ENCODE data around the gene DNAJC1. TPM values are rescaled to one million over a fixed set of nuclear protein-coding genes. Genes with fewer than 3 reads are reported as not detected.
A peak's percentile ranks its signal among the peaks of the same experiment; 100 is the strongest.

Gene DNAJC1
- total and polyA plus RNA-seq, 4 experiments from 2014 or later = 13.0 to 22.0 (median 15.8) TPM

DNA sequence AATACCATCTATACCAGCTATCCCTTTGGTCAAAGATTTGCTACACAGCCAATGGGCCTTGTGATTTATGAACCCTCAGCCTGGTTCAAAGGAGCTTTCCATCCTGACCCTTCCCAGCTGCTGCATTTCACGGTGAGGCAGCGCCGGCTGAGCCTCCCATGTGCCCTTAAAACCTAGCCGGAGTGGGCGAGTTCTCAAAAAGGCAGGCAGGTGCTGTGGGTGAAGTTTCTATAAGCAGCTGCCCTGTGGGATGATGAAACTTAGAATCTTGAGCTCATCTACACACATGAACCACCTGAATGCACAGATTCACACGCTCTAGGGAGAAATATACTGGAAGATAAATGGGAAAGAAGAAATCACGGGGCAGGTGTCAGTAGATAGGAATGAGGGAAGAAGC is 244.8 kb downstream of the DNAJC1 start:
- no peaks in the 10 kb centered on the region for H3K9me3 Mint-ChIP-seq
- no peaks in the 10 kb centered on the region for H3K4me1 Mint-ChIP-seq
- CTCF ChIA-PET (ENCODE audit: partially characterized antibody) = no interaction called here

GRCh38 chr10:21758239-21758638 is 245.3 kb downstream of the DNAJC1 start:
- Mint-ChIP-seq H3K4me3 (no peak overlapping the region), H3K36me3 (peaks cover 25 to 30% of the 10 kb centered on the region in 2 donors), H3K9me3 (no peaks in the 10 kb centered on the region), H3K27ac (no peak overlapping the region), H3K27me3 (no peaks in the 10 kb centered on the region), H3K4me1 (no peaks in the 10 kb centered on the region)
- Histone ChIP-seq H3K4me1 (ENCODE audit: insufficient read depth, low read length) (no peaks in the 10 kb centered on the region), H3K4me3 (ENCODE audit: low read length in 2 of 2) (no peak overlapping the region), H3K27me3 (ENCODE audit: insufficient read depth, low read length) (no peaks in the 10 kb centered on the region), H3K9me3 (ENCODE audit: control insufficient read depth in 1 of 2, low read length in 2 of 2) (no peaks in the 10 kb centered on the region), H3K36me3 (ENCODE audit: insufficient read depth, low read length) (peaks cover 8% of the 10 kb centered on the region), H3K27ac (ENCODE audit: low read depth, low read length) (no peak overlapping the region)
- POLR2A ChIA-PET (ENCODE audit: partially characterized antibody) = interaction anchor here (1.3 kb wide), 1 partner anchor 18 kb away, joined by 3 read pairs; no protein-coding TSS in a partner anchor
- no peak for DNase-seq
- intact Hi-C loops (cut with micrococcal nuclease) = no loop called here
- CTCF ChIA-PET (ENCODE audit: partially characterized antibody) = no interaction called here

More for the DNA sequence above, 244.8 kb downstream of the DNAJC1 start:
- no peaks in the 10 kb centered on the region for H3K27me3 Mint-ChIP-seq
- no peak for DNase-seq
- POLR2A ChIA-PET (ENCODE audit: partially characterized antibody) = interaction anchor here (1.3 kb wide), 1 partner anchor 19 kb away, joined by 3 read pairs; no protein-coding TSS in a partner anchor
- H3K36me3 Mint-ChIP-seq = peaks cover 25 to 31% of the 10 kb centered on the region in 2 donors
- peaks cover 8% of the 10 kb centered on the region for H3K36me3 ChIP-seq (ENCODE audit: insufficient read depth, low read length)
- intact Hi-C loops (cut with micrococcal nuclease) = no loop called here
- H3K27ac ChIP-seq (ENCODE audit: low read depth, low read length) = no peak overlapping the region
- H3K27me3 ChIP-seq (ENCODE audit: insufficient read depth, low read length) = no peaks in the 10 kb centered on the region
- no peaks in the 10 kb centered on the region for H3K9me3 ChIP-seq (ENCODE audit: control insufficient read depth in 1 of 2, low read length in 2 of 2)
- H3K4me3 ChIP-seq (ENCODE audit: low read length in 2 of 2) = no peak overlapping the region
- no peak overlapping the region for H3K4me3 Mint-ChIP-seq
- H3K27ac Mint-ChIP-seq = no peak overlapping the region
- no peaks in the 10 kb centered on the region for H3K4me1 ChIP-seq (ENCODE audit: insufficient read depth, low read length)

GRCh38 chr10:21757185-21757901 is 246.2 kb downstream of the DNAJC1 start:
- intact Hi-C loops (cut with micrococcal nuclease) = no loop called here
- Histone ChIP-seq H3K4me3 (ENCODE audit: low read length in 2 of 2) (no peak overlapping the region), H3K9me3 (ENCODE audit: control insufficient read depth in 1 of 2, low read length in 2 of 2) (no peaks in the 10 kb centered on the region), H3K36me3 (ENCODE audit: insufficient read depth, low read length) (peaks cover 8% of the 10 kb centered on the region), H3K27ac (ENCODE audit: low read depth, low read length) (no peak overlapping the region), H3K4me1 (ENCODE audit: insufficient read depth, low read length) (no peaks in the 10 kb centered on the region), H3K27me3 (ENCODE audit: insufficient read depth, low read length) (no peaks in the 10 kb centered on the region)
- POLR2A ChIA-PET (ENCODE audit: partially characterized antibody) = interaction anchor here (0.6 to 1.3 kb wide), 2 partner anchors 17 to 37 kb away, joined by 3 read pairs; no protein-coding TSS in a partner anchor
- H3K4me1 Mint-ChIP-seq = no peaks in the 10 kb centered on the region
- CTCF ChIA-PET (ENCODE audit: partially characterized antibody) = no interaction called here
- H3K27me3 Mint-ChIP-seq = no peaks in the 10 kb centered on the region
- H3K9me3 Mint-ChIP-seq = no peaks in the 10 kb centered on the region
- H3K36me3 Mint-ChIP-seq = peaks cover 25 to 34% of the 10 kb centered on the region in 2 donors
- no peak overlapping the region for H3K4me3 Mint-ChIP-seq
- no peak for DNase-seq
- peak overlapping the region in 1 of 7 donors; percentile 29 for H3K27ac Mint-ChIP-seq

DNA sequence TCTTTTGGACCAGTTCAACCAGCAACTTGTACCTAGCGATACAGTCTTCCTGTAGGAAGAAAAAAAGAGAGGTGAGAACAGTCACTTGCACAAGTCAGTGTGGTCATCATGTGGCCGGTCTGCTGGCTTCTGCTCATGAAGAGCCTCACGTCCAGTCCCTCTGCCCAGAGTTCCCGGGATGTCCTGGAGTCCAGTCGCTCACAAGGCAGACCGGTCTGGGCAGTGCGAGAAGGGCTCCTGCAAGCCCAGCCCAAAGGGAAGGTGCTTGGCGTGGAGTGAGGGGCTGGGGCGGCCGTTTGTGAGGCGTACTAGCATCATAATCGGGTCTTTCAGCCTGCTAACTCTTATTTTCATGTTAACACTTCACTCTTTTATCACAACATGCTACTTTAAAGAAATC is 246.8 kb downstream of the DNAJC1 start:
- Mint-ChIP-seq H3K9me3 (no peaks in the 10 kb centered on the region), H3K4me3 (no peak overlapping the region), H3K36me3 (peaks cover 25 to 34% of the 10 kb centered on the region in 2 donors), H3K27ac (no peak overlapping the region), H3K27me3 (no peaks in the 10 kb centered on the region), H3K4me1 (no peaks in the 10 kb centered on the region)
- no peak overlapping the region for H3K4me3 ChIP-seq (ENCODE audit: low read length in 2 of 2)
- ChIA-PET CTCF (ENCODE audit: partially characterized antibody) (no interaction called here), POLR2A (ENCODE audit: partially characterized antibody) (no interaction called here)
- H3K4me1 ChIP-seq (ENCODE audit: insufficient read depth, low read length) = no peaks in the 10 kb centered on the region
- no peak for DNase-seq
- H3K9me3 ChIP-seq (ENCODE audit: control insufficient read depth in 1 of 2, low read length in 2 of 2) = no peaks in the 10 kb centered on the region
- H3K27ac ChIP-seq (ENCODE audit: low read depth, low read length) = no peak overlapping the region
- H3K27me3 ChIP-seq (ENCODE audit: insufficient read depth, low read length) = no peaks in the 10 kb centered on the region
- peaks cover 8% of the 10 kb centered on the region for H3K36me3 ChIP-seq (ENCODE audit: insufficient read depth, low read length)
- intact Hi-C loops (cut with micrococcal nuclease) = no loop called here

DNA sequence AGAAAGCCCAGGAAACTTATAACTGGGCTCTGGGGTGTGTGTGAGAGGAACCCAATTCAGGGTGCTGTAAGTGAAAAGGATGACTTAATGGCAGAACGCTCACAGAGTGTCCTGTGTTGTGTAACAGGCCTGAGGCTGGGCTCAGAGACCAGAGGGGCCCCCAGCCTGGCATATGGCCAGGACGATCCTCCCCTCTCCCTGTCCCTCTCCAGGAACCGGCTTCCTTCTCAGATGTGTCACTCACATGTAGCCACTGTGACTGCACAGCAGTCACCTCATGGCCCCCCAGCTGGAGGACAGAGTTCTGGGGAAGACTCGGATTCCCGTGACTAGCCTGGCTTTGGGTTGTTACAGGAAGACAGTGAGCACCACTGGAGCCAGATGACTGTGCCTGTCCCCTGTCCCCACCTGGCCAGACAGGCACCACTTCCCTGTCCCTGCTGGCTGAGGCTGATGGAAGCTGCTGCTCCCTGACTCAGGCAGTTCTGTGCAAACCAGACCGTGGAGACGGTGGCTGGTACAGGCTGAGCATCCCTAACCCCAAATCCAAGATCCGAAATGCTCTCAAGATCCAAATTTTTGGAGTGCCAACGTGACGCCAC is 249.0 kb downstream of the DNAJC1 start:
- no peak overlapping the region for H3K4me3 ChIP-seq (ENCODE audit: low read length in 2 of 2)
- peaks cover 21 to 30% of the 10 kb centered on the region in 2 donors for H3K36me3 Mint-ChIP-seq
- no peak overlapping the region for H3K27ac Mint-ChIP-seq
- POLR2A ChIA-PET (ENCODE audit: partially characterized antibody) = no interaction called here
- H3K36me3 ChIP-seq (ENCODE audit: insufficient read depth, low read length) = peaks cover 8% of the 10 kb centered on the region
- no peaks in the 10 kb centered on the region for H3K4me1 Mint-ChIP-seq
- CTCF ChIA-PET (ENCODE audit: partially characterized antibody) = no interaction called here
- no peak for DNase-seq
- no peaks in the 10 kb centered on the region for H3K4me1 ChIP-seq (ENCODE audit: insufficient read depth, low read length)
- intact Hi-C loops (cut with micrococcal nuclease) = no loop called here
- H3K9me3 Mint-ChIP-seq = no peaks in the 10 kb centered on the region
- no peak overlapping the region for H3K4me3 Mint-ChIP-seq
- no peaks in the 10 kb centered on the region for H3K9me3 ChIP-seq (ENCODE audit: control insufficient read depth in 1 of 2, low read length in 2 of 2)
- H3K27me3 ChIP-seq (ENCODE audit: insufficient read depth, low read length) = no peaks in the 10 kb centered on the region
- no peaks in the 10 kb centered on the region for H3K27me3 Mint-ChIP-seq
- no peak overlapping the region for H3K27ac ChIP-seq (ENCODE audit: low read depth, low read length)

- Mint-ChIP-seq H3K36me3 (peaks cover 13 to 24% of the 10 kb centered on the region in 2 donors), H3K27ac (peak overlapping the region in 1 of 7 donors; percentile 87), H3K9me3 (no peaks in the 10 kb centered on the region), H3K4me1 (no peaks in the 10 kb centered on the region), H3K27me3 (no peaks in the 10 kb centered on the region), H3K4me3 (no peak overlapping the region)
- CTCF ChIA-PET (ENCODE audit: partially characterized antibody) = no interaction called here
- intact Hi-C loops (cut with micrococcal nuclease) = no loop called here
- POLR2A ChIA-PET (ENCODE audit: partially characterized antibody) = no interaction called here
- Histone ChIP-seq H3K27ac (ENCODE audit: low read depth, low read length) (no peak overlapping the region), H3K36me3 (ENCODE audit: insufficient read depth, low read length) (peaks cover 8% of the 10 kb centered on the region), H3K4me1 (ENCODE audit: insufficient read depth, low read length) (no peaks in the 10 kb centered on the region), H3K4me3 (ENCODE audit: low read length in 2 of 2) (no peak overlapping the region), H3K27me3 (ENCODE audit: insufficient read depth, low read length) (no peaks in the 10 kb centered on the region), H3K9me3 (ENCODE audit: control insufficient read depth in 1 of 2, low read length in 2 of 2) (no peaks in the 10 kb centered on the region)
- no peak for DNase-seq
Observed at GRCh38 chr10:21753497-21754270, 249.8 kb downstream of the DNAJC1 start.
